Parathyroid adenoma (tissue), 2 donors: ENCODE data around the gene MOCS2.

Experiments
- H2AFZ ChIP-seq: fragments of 300-600 bp; sonication (generic); one replicate; pipeline ENCODE4 v1.7.0; 2017; ENCODE audit warnings: antibody characterized with exemption, mild to moderate bottlenecking
- H3K27ac ChIP-seq: fragments of 300-600 bp; sonication (generic); one replicate; pipeline ENCODE4 v1.7.0; 2017
- H3K27me3 ChIP-seq: fragments of 300-600 bp; sonication (generic); one replicate; pipeline ENCODE4 v1.7.0; 2017; ENCODE audit warnings: low read length; ENCODE audit not compliant: control insufficient read depth, insufficient read depth
- H3K36me3 ChIP-seq: fragments of 300-600 bp; sonication (generic); one replicate; pipeline ENCODE4 v1.7.0; 2017; ENCODE audit warnings: low read length; ENCODE audit not compliant: control insufficient read depth, insufficient read depth
- H3K4me1 ChIP-seq: fragments of 300-600 bp; sonication (generic); one replicate; pipeline ENCODE4 v1.7.0; 2017; ENCODE audit warnings: control low read depth
- H3K4me2 ChIP-seq: fragments of 300-600 bp; sonication (generic); one replicate; pipeline ENCODE4 v1.7.0; 2017; ENCODE audit warnings: low read length
- H3K4me3 ChIP-seq: fragments of 300-600 bp; sonication (generic); one replicate; pipeline ENCODE4 v1.7.0; 2017; ENCODE audit warnings: low read depth, low read length
- H3K79me2 ChIP-seq: fragments of 300-600 bp; sonication (generic); one replicate; pipeline ENCODE4 v1.7.0; 2017; ENCODE audit warnings: control low read depth
- H3K9ac ChIP-seq: fragments of 300-600 bp; sonication (generic); one replicate; pipeline ENCODE4 v1.7.0; 2017; ENCODE audit warnings: mild to moderate bottlenecking
- H3K9me3 ChIP-seq: fragments of 300-600 bp; sonication (generic); one replicate; pipeline ENCODE4 v1.7.0; 2017; ENCODE audit warnings: low read length; ENCODE audit not compliant: control insufficient read depth
- TF ChIP-seq, protein P1 (sequence below): fragments of 300-600 bp; sonication (generic); IDR thresholded peaks from one replicate; pipeline ENCODE4 v1.7.0; 2017; ENCODE audit warnings: antibody characterized with exemption, mild to moderate bottlenecking
- donor health status: primary hyperparathyroidism.

MOCS2 gene

DNA sequence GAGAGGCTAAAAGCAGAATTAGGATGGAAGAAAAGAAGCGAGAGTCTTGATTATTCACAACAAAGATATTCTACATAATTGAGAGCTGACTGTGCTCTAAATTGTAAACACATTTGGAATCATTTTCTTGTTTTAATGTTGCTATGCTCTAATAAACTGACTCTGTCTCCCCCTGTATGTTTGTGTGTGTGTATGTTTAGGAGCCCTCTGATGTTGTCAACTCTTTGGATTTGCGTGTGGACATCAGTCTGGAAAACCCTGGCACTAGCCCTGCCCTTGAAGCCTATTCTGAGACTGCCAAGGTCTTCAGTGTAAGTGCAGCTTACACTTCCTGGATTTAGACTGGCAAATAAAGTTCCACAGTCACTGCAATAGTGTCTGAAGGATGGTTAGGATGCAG, 37.8 kb downstream of the MOCS2 start:
- no peak overlapping the region for H3K4me3 ChIP-seq
- H3K9me3 ChIP-seq: no peaks in the 10 kb centered on the region
- H3K79me2 ChIP-seq: no peaks in the 10 kb centered on the region
- H2AFZ ChIP-seq: no peak overlapping the region
- H3K27ac ChIP-seq: no peak overlapping the region
- no peaks in the 10 kb centered on the region for H3K36me3 ChIP-seq
- H3K4me1 ChIP-seq: no peaks in the 10 kb centered on the region
- no peak overlapping the region for H3K4me2 ChIP-seq
- no peak overlapping the region for H3K9ac ChIP-seq
- TF ChIP-seq, protein P1, sequence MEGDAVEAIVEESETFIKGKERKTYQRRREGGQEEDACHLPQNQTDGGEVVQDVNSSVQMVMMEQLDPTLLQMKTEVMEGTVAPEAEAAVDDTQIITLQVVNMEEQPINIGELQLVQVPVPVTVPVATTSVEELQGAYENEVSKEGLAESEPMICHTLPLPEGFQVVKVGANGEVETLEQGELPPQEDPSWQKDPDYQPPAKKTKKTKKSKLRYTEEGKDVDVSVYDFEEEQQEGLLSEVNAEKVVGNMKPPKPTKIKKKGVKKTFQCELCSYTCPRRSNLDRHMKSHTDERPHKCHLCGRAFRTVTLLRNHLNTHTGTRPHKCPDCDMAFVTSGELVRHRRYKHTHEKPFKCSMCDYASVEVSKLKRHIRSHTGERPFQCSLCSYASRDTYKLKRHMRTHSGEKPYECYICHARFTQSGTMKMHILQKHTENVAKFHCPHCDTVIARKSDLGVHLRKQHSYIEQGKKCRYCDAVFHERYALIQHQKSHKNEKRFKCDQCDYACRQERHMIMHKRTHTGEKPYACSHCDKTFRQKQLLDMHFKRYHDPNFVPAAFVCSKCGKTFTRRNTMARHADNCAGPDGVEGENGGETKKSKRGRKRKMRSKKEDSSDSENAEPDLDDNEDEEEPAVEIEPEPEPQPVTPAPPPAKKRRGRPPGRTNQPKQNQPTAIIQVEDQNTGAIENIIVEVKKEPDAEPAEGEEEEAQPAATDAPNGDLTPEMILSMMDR: no peak
- no peaks in the 10 kb centered on the region for H3K27me3 ChIP-seq

DNA sequence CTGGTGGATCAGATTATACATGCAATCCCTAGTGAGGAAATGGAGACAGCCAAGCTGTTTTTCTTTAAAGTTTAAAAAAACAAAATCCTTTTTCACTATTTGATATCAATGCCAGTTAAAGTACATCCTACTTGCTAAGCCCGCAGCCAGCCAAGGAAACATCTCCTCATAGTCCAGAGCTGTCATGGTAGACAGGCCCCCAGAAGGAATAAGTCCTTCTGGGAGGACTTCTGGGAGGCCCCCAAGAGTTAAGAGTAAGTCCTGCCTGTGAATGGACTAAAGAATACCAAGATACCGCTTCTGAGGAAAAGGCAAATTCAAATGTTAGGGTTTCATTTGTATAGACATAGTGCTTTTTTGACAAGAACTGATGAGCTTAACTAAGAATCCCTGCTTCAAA, 38.3 kb downstream of the MOCS2 start:
- H3K27ac ChIP-seq: no peak overlapping the region
- no peak overlapping the region for H2AFZ ChIP-seq
- no peaks in the 10 kb centered on the region for H3K4me1 ChIP-seq
- H3K27me3 ChIP-seq: no peaks in the 10 kb centered on the region
- TF ChIP-seq, protein P1: no peak
- H3K4me2 ChIP-seq: no peak overlapping the region
- no peak overlapping the region for H3K9ac ChIP-seq
- no peaks in the 10 kb centered on the region for H3K79me2 ChIP-seq
- H3K4me3 ChIP-seq: no peak overlapping the region
- H3K9me3 ChIP-seq: no peaks in the 10 kb centered on the region
- no peaks in the 10 kb centered on the region for H3K36me3 ChIP-seq

DNA sequence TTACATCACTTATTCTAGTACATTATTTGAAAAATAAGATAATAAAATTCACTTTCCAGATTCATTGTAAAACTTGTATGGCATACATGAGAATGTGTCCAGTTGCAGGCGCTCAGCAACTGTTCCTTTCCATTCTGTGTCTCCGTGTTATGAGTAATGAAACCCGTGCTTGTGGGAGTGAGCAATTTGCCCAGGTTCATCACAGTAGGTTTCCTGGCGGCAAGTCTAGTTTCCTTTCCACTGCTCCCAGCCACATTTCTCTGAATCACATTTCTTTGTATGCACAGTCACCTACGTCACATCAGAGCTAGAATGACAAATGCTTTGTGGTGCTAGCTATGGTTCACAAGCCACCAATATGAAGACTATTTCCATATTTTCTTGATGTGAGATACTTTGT, 39.9 kb downstream of the MOCS2 start:
- H3K27ac ChIP-seq: no peak overlapping the region
- H3K79me2 ChIP-seq: no peaks in the 10 kb centered on the region
- H3K4me1 ChIP-seq: no peaks in the 10 kb centered on the region
- no peak overlapping the region for H3K4me3 ChIP-seq
- H3K27me3 ChIP-seq: no peaks in the 10 kb centered on the region
- no peaks in the 10 kb centered on the region for H3K36me3 ChIP-seq
- H3K9ac ChIP-seq: no peak overlapping the region
- TF ChIP-seq, protein P1: no peak
- H2AFZ ChIP-seq: no peak overlapping the region
- no peak overlapping the region for H3K4me2 ChIP-seq
- no peaks in the 10 kb centered on the region for H3K9me3 ChIP-seq

DNA sequence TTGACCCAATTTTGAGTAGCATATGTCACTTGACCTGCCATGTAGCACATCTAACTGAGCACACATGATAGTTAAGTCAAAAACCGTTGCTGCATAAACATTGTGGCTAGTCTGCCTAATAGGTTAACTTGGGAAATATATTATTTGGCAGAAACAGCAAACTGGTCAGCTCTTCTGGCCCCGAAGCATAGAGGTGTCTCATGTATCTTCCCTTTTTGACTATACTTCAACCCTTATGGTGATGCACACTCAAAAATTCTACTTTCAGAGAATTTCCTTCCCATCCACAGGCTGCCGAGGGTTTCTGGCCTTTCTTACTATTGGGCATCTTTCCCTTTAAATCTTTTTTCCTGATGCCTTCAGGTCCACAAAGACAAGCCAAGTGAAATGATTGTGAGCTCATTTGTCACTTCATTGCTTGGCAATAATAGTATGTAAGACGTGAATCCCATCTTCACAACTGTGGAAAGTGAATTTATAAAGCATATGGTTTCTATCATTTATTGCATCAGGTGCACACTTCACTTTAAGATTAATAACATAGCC, 41.2 kb downstream of the MOCS2 start:
- H2AFZ ChIP-seq: no peak overlapping the region
- TF ChIP-seq, protein P1: no peak
- H3K4me2 ChIP-seq: no peak overlapping the region

DNA sequence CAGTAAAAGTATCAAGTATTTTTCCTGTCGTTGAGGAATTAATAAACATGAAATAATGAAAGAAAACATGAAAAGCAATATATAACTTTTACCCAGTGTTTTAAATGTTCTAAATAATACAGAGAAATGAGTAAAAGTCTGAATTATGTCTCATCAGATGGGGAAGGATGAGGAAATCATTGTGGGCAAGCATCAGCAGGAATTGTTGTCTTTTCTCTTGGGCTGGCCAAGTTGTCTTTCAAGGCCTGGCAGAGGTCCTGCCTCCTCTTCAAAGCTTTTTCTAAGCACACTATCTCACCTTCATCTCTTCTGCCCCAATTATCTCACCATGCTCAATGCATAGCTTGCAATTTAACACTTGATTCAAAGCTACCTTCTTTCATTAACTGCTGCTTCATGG, 41.9 kb downstream of the MOCS2 start:
- H3K9me3 ChIP-seq: no peaks in the 10 kb centered on the region
- no peak overlapping the region for H3K4me2 ChIP-seq
- no peaks in the 10 kb centered on the region for H3K79me2 ChIP-seq
- H3K27me3 ChIP-seq: no peaks in the 10 kb centered on the region
- H3K36me3 ChIP-seq: no peaks in the 10 kb centered on the region
- TF ChIP-seq, protein P1: no peak
- H3K4me3 ChIP-seq: no peak overlapping the region
- H2AFZ ChIP-seq: no peak overlapping the region
- H3K4me1 ChIP-seq: no peaks in the 10 kb centered on the region
- H3K9ac ChIP-seq: no peak overlapping the region
- H3K27ac ChIP-seq: no peak overlapping the region

More for the DNA sequence above, 41.2 kb downstream of the MOCS2 start:
- no peaks in the 10 kb centered on the region for H3K79me2 ChIP-seq
- no peaks in the 10 kb centered on the region for H3K4me1 ChIP-seq
- no peak overlapping the region for H3K9ac ChIP-seq
- no peaks in the 10 kb centered on the region for H3K36me3 ChIP-seq
- H3K9me3 ChIP-seq: no peaks in the 10 kb centered on the region
- H3K27me3 ChIP-seq: no peaks in the 10 kb centered on the region
- H3K4me3 ChIP-seq: no peak overlapping the region
- H3K27ac ChIP-seq: no peak overlapping the region
